ENCODE measurements around the gene MYEF2.

The MYEF2 gene

GRCh38 chr15:48112242-48112641, 65.9 kb downstream of the MYEF2 start:
- no CpG with 5 or more reads among the region's 6 CpGs for WGBS (ENCODE audit: insufficient coverage, insufficient read length)

GRCh38 chr15:48109856-48110531, 68.1 kb downstream of the MYEF2 start:
- no CpG with 5 or more reads among the region's 5 CpGs for WGBS (ENCODE audit: insufficient coverage, insufficient read length)
- H3K4me3 ChIP-seq (ENCODE audit: low read length) = no peak overlapping the region
- DNase-seq (ENCODE audit: low read depth, low spot score) = no peak
- H3K27ac ChIP-seq (ENCODE audit: low read length) = no peak overlapping the region
- no peaks in the 10 kb centered on the region for H3K4me1 ChIP-seq (ENCODE audit: control insufficient read depth, insufficient read depth, low read length)
- H3K36me3 ChIP-seq (ENCODE audit: control insufficient read depth, insufficient read depth, low read length) = no peaks in the 10 kb centered on the region
- no peaks in the 10 kb centered on the region for H3K27me3 ChIP-seq (ENCODE audit: control insufficient read depth, insufficient read depth, low read length)
- H3K9me3 ChIP-seq (ENCODE audit: control insufficient read depth, insufficient read depth, low read length) = no peaks in the 10 kb centered on the region

More at GRCh38 chr15:48112242-48112641, 65.9 kb downstream of the MYEF2 start:
- Histone ChIP-seq H3K36me3 (ENCODE audit: control insufficient read depth, insufficient read depth, low read length) (no peaks in the 10 kb centered on the region), H3K9me3 (ENCODE audit: control insufficient read depth, insufficient read depth, low read length) (no peaks in the 10 kb centered on the region), H3K27ac (ENCODE audit: low read length) (no peak overlapping the region), H3K27me3 (ENCODE audit: control insufficient read depth, insufficient read depth, low read length) (no peaks in the 10 kb centered on the region), H3K4me3 (ENCODE audit: low read length) (no peak overlapping the region), H3K4me1 (ENCODE audit: control insufficient read depth, insufficient read depth, low read length) (no peaks in the 10 kb centered on the region)
- DNase-seq (ENCODE audit: low read depth, low spot score) = peak; percentile 67

- H3K4me1 ChIP-seq (ENCODE audit: control insufficient read depth, insufficient read depth, low read length) = no peaks in the 10 kb centered on the region
- DNase-seq (ENCODE audit: low read depth, low spot score) = no peak
- no peaks in the 10 kb centered on the region for H3K36me3 ChIP-seq (ENCODE audit: control insufficient read depth, insufficient read depth, low read length)
- no peak overlapping the region for H3K4me3 ChIP-seq (ENCODE audit: low read length)
- H3K27ac ChIP-seq (ENCODE audit: low read length) = no peak overlapping the region
- WGBS (ENCODE audit: insufficient coverage, insufficient read length) = no CpG with 5 or more reads among the region's 4 CpGs
- H3K9me3 ChIP-seq (ENCODE audit: control insufficient read depth, insufficient read depth, low read length) = no peaks in the 10 kb centered on the region
- H3K27me3 ChIP-seq (ENCODE audit: control insufficient read depth, insufficient read depth, low read length) = no peaks in the 10 kb centered on the region
Measured at GRCh38 chr15:48109212-48109611, 68.9 kb downstream of the MYEF2 start.

GRCh38 chr15:48105936-48106335, 72.2 kb downstream of the MYEF2 start:
- WGBS (ENCODE audit: insufficient coverage, insufficient read length) = no CpG with 5 or more reads among the region's 2 CpGs
- no peaks in the 10 kb centered on the region for H3K27me3 ChIP-seq (ENCODE audit: control insufficient read depth, insufficient read depth, low read length)

GRCh38 chr15:48103647-48104046, 74.4 kb downstream of the MYEF2 start:
- Histone ChIP-seq H3K4me3 (ENCODE audit: low read length) (no peak overlapping the region), H3K4me1 (ENCODE audit: control insufficient read depth, insufficient read depth, low read length) (no peaks in the 10 kb centered on the region), H3K27me3 (ENCODE audit: control insufficient read depth, insufficient read depth, low read length) (no peaks in the 10 kb centered on the region), H3K9me3 (ENCODE audit: control insufficient read depth, insufficient read depth, low read length) (no peaks in the 10 kb centered on the region), H3K36me3 (ENCODE audit: control insufficient read depth, insufficient read depth, low read length) (no peaks in the 10 kb centered on the region), H3K27ac (ENCODE audit: low read length) (no peak overlapping the region)
- DNase-seq (ENCODE audit: low read depth, low spot score) = no peak
- WGBS (ENCODE audit: insufficient coverage, insufficient read length) = no CpG with 5 or more reads among the region's 5 CpGs

More at GRCh38 chr15:48105936-48106335, 72.2 kb downstream of the MYEF2 start:
- Histone ChIP-seq H3K27ac (ENCODE audit: low read length) (no peak overlapping the region), H3K9me3 (ENCODE audit: control insufficient read depth, insufficient read depth, low read length) (no peaks in the 10 kb centered on the region), H3K4me1 (ENCODE audit: control insufficient read depth, insufficient read depth, low read length) (no peaks in the 10 kb centered on the region), H3K4me3 (ENCODE audit: low read length) (no peak overlapping the region), H3K36me3 (ENCODE audit: control insufficient read depth, insufficient read depth, low read length) (no peaks in the 10 kb centered on the region)
- no peak for DNase-seq (ENCODE audit: low read depth, low spot score)

- Histone ChIP-seq H3K4me3 (ENCODE audit: low read length) (no peak overlapping the region), H3K36me3 (ENCODE audit: control insufficient read depth, insufficient read depth, low read length) (no peaks in the 10 kb centered on the region), H3K9me3 (ENCODE audit: control insufficient read depth, insufficient read depth, low read length) (no peaks in the 10 kb centered on the region), H3K27me3 (ENCODE audit: control insufficient read depth, insufficient read depth, low read length) (no peaks in the 10 kb centered on the region), H3K27ac (ENCODE audit: low read length) (no peak overlapping the region), H3K4me1 (ENCODE audit: control insufficient read depth, insufficient read depth, low read length) (no peaks in the 10 kb centered on the region)
- WGBS (ENCODE audit: insufficient coverage, insufficient read length) = no CpG with 5 or more reads among the region's 6 CpGs
- DNase-seq (ENCODE audit: low read depth, low spot score) = no peak
Measured at GRCh38 chr15:48102167-48102566, 75.9 kb downstream of the MYEF2 start.

- H3K4me3 ChIP-seq (ENCODE audit: low read length) = no peak overlapping the region
- DNase-seq (ENCODE audit: low read depth, low spot score) = no peak
- WGBS (ENCODE audit: insufficient coverage, insufficient read length) = no CpG with 5 or more reads among the region's 6 CpGs
- no peaks in the 10 kb centered on the region for H3K36me3 ChIP-seq (ENCODE audit: control insufficient read depth, insufficient read depth, low read length)
- H3K27me3 ChIP-seq (ENCODE audit: control insufficient read depth, insufficient read depth, low read length) = no peaks in the 10 kb centered on the region
- no peaks in the 10 kb centered on the region for H3K4me1 ChIP-seq (ENCODE audit: control insufficient read depth, insufficient read depth, low read length)
- no peak overlapping the region for H3K27ac ChIP-seq (ENCODE audit: low read length)
- H3K9me3 ChIP-seq (ENCODE audit: control insufficient read depth, insufficient read depth, low read length) = no peaks in the 10 kb centered on the region
Measured at GRCh38 chr15:48101376-48101961, 76.6 kb downstream of the MYEF2 start.

GRCh38 chr15:48097264-48097663, 80.8 kb downstream of the MYEF2 start:
- Histone ChIP-seq H3K4me1 (ENCODE audit: control insufficient read depth, insufficient read depth, low read length) (no peaks in the 10 kb centered on the region), H3K9me3 (ENCODE audit: control insufficient read depth, insufficient read depth, low read length) (no peaks in the 10 kb centered on the region), H3K36me3 (ENCODE audit: control insufficient read depth, insufficient read depth, low read length) (no peaks in the 10 kb centered on the region), H3K27me3 (ENCODE audit: control insufficient read depth, insufficient read depth, low read length) (no peaks in the 10 kb centered on the region; the same call in 1 of the 2 replicates), H3K4me3 (ENCODE audit: low read length) (no peak overlapping the region), H3K27ac (ENCODE audit: low read length) (no peak overlapping the region)
- no CpG with 5 or more reads among the region's 2 CpGs for WGBS (ENCODE audit: insufficient coverage, insufficient read length)
- DNase-seq (ENCODE audit: low read depth, low spot score) = no peak

- DNase-seq (ENCODE audit: low read depth, low spot score) = no peak
- Histone ChIP-seq H3K9me3 (ENCODE audit: control insufficient read depth, insufficient read depth, low read length) (no peaks in the 10 kb centered on the region), H3K4me1 (ENCODE audit: control insufficient read depth, insufficient read depth, low read length) (no peaks in the 10 kb centered on the region), H3K4me3 (ENCODE audit: low read length) (no peak overlapping the region), H3K27ac (ENCODE audit: low read length) (no peak overlapping the region), H3K27me3 (ENCODE audit: control insufficient read depth, insufficient read depth, low read length) (no peaks in the 10 kb centered on the region; the same call in 1 of the 2 replicates), H3K36me3 (ENCODE audit: control insufficient read depth, insufficient read depth, low read length) (no peaks in the 10 kb centered on the region)
- no CpG with 5 or more reads among the region's 2 CpGs for WGBS (ENCODE audit: insufficient coverage, insufficient read length)
Measured at GRCh38 chr15:48096813-48097212, 81.3 kb downstream of the MYEF2 start.

- H3K9me3 ChIP-seq (ENCODE audit: control insufficient read depth, insufficient read depth, low read length) = no peaks in the 10 kb centered on the region
- H3K27me3 ChIP-seq (ENCODE audit: control insufficient read depth, insufficient read depth, low read length) = no peaks in the 10 kb centered on the region; the same call in 1 of the 2 replicates
- H3K4me1 ChIP-seq (ENCODE audit: control insufficient read depth, insufficient read depth, low read length) = no peaks in the 10 kb centered on the region
- H3K36me3 ChIP-seq (ENCODE audit: control insufficient read depth, insufficient read depth, low read length) = no peaks in the 10 kb centered on the region
- no peak overlapping the region for H3K27ac ChIP-seq (ENCODE audit: low read length)
- no CpG with 5 or more reads among the region's 4 CpGs for WGBS (ENCODE audit: insufficient coverage, insufficient read length)
- no peak for DNase-seq (ENCODE audit: low read depth, low spot score)
- no peak overlapping the region for H3K4me3 ChIP-seq (ENCODE audit: low read length)
Measured at GRCh38 chr15:48096355-48096786, 81.7 kb downstream of the MYEF2 start.

- Histone ChIP-seq H3K4me1 (ENCODE audit: control insufficient read depth, insufficient read depth, low read length) (no peaks in the 10 kb centered on the region), H3K9me3 (ENCODE audit: control insufficient read depth, insufficient read depth, low read length) (no peaks in the 10 kb centered on the region), H3K27me3 (ENCODE audit: control insufficient read depth, insufficient read depth, low read length) (no peaks in the 10 kb centered on the region; the same call in 1 of the 2 replicates), H3K27ac (ENCODE audit: low read length) (no peak overlapping the region), H3K4me3 (ENCODE audit: low read length) (no peak overlapping the region), H3K36me3 (ENCODE audit: control insufficient read depth, insufficient read depth, low read length) (no peaks in the 10 kb centered on the region)
- WGBS (ENCODE audit: insufficient coverage, insufficient read length) = no CpG with 5 or more reads among the region's 4 CpGs
- DNase-seq (ENCODE audit: low read depth, low spot score) = no peak
Measured at GRCh38 chr15:48091522-48091921, 86.6 kb downstream of the MYEF2 start.
